Thyroid gland (tissue), 4 donors: ENCODE data around the gene EVI5L. TPM values are rescaled to one million over a fixed set of nuclear protein-coding genes. Genes with fewer than 3 reads are reported as not detected.

Experiments
- DNase-seq, 2 donors: peaks; one replicate each; pipeline ENCODE4 v3.0.0-alpha.2; 2019
- H3K27ac ChIP-seq, 3 donors: fragments of 200-600 bp; sonication (generic); 1 replicate in 2 of 3; 2 replicates in 1 of 3; pipeline ENCODE4 v1.5.1; 2016 to 2019; ENCODE audit warnings: mild to moderate bottlenecking in 1 of 3, moderate library complexity in 1 of 3
- H3K27me3 ChIP-seq: fragments of 200-600 bp; sonication (generic); one replicate; pipeline ENCODE4 v1.5.1; 2019
- H3K36me3 ChIP-seq, 2 donors: fragments of 200-600 bp; sonication (generic); one replicate each; pipeline ENCODE4 v1.5.1; 2016 to 2019
- H3K4me1 ChIP-seq, 2 donors: fragments of 200-600 bp; sonication (generic); one replicate each; pipeline ENCODE4 v1.5.1; 2017 to 2019
- H3K4me3 ChIP-seq, 3 donors: fragments of 200-600 bp; sonication (generic); replicated peaks in 1 of 3; 1 replicate in 2 of 3; 2 replicates in 1 of 3; pipeline ENCODE4 v1.5.1; 2016; ENCODE audit warnings: mild to moderate bottlenecking in 1 of 3
- H3K9me3 ChIP-seq: fragments of 200-600 bp; sonication (generic); one replicate; pipeline ENCODE4 v1.5.1; 2017
- POLR2A ChIP-seq, 2 donors: fragments of 450-650 bp; IDR thresholded peaks; one replicate each; pipeline ENCODE4 v1.6.1; 2017; ENCODE audit warnings: antibody characterized with exemption in 2 of 2, mild to moderate bottlenecking in 2 of 2, moderate library complexity in 1 of 2
- WGBS, 2 donors: methylation state at CpG; one replicate each; pipeline ENCODE4 v1.1.5; 2017; 5-methylcytosine and 5-hydroxymethylcytosine counted together
- intact Hi-C: fragments of 100-400 bp; cut with DNase I; formaldehyde crosslinking; loops from one replicate; pipeline ENCODE4 v1.15.1; 2023
- total RNA-seq, 4 donors: library from RNA; depleted of rRNA; stranded (reverse); fragments of >200 nt; gene quantifications; one replicate each; pipeline ENCODE4 v1.2.3, GENCODE V29; 2016
- TF ChIP-seq, protein P1 (sequence below), 6 experiments: fragments of 200-600 bp in 3 of 6; fragments of 450-650 bp in 3 of 6; sonication (generic) in 3 of 6; IDR thresholded peaks; one replicate each; pipeline ENCODE4 v1.5.1; 2016 to 2019; ENCODE audit warnings: antibody characterized with exemption in 6 of 6, mild to moderate bottlenecking in 2 of 6, inconsistent platforms in 1 of 6, moderate library complexity in 1 of 6

The EVI5L gene
- total RNA-seq, 4 donors from 2014 or later = 9.8 to 29.3 (median 21.8) TPM

DNA sequence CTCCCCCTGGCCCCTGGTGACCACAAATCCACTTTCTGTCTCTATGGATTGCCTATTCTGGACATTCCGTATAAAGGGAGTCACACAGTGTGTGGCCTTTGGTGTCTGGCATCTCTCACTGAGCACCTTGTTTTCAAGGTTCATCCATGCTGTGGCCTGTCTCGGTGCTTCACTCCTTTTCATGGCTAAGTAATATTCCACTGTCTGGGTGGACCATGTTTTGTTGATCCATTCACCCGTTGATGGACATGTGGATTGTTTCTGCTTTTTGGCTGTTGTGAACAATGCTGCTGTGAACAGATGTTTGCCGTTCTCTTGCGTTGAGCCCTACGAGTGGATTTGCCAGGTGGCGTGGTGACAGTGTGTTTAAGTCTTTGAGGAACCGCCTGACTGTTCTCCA lies 10.6 kb downstream of the EVI5L start:
- no peak overlapping the region for H3K27ac ChIP-seq
- WGBS, 2 donors = 89 to 92% methylated on average over 8 of the region's 8 CpGs
- no peaks in the 10 kb centered on the region for H3K27me3 ChIP-seq
- no peaks in the 10 kb centered on the region for H3K36me3 ChIP-seq
- no peaks in the 10 kb centered on the region for H3K4me1 ChIP-seq
- TF ChIP-seq, protein P1, sequence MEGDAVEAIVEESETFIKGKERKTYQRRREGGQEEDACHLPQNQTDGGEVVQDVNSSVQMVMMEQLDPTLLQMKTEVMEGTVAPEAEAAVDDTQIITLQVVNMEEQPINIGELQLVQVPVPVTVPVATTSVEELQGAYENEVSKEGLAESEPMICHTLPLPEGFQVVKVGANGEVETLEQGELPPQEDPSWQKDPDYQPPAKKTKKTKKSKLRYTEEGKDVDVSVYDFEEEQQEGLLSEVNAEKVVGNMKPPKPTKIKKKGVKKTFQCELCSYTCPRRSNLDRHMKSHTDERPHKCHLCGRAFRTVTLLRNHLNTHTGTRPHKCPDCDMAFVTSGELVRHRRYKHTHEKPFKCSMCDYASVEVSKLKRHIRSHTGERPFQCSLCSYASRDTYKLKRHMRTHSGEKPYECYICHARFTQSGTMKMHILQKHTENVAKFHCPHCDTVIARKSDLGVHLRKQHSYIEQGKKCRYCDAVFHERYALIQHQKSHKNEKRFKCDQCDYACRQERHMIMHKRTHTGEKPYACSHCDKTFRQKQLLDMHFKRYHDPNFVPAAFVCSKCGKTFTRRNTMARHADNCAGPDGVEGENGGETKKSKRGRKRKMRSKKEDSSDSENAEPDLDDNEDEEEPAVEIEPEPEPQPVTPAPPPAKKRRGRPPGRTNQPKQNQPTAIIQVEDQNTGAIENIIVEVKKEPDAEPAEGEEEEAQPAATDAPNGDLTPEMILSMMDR (IDR thresholded peaks at IDR 0.05) = no peak
- TF ChIP-seq POLR2A (IDR thresholded peaks at IDR 0.05) = no peak
- no peak overlapping the region for H3K4me3 ChIP-seq
- no peaks in the 10 kb centered on the region for H3K9me3 ChIP-seq
- DNase-seq = no peak
- intact Hi-C loops = no loop called here

DNA sequence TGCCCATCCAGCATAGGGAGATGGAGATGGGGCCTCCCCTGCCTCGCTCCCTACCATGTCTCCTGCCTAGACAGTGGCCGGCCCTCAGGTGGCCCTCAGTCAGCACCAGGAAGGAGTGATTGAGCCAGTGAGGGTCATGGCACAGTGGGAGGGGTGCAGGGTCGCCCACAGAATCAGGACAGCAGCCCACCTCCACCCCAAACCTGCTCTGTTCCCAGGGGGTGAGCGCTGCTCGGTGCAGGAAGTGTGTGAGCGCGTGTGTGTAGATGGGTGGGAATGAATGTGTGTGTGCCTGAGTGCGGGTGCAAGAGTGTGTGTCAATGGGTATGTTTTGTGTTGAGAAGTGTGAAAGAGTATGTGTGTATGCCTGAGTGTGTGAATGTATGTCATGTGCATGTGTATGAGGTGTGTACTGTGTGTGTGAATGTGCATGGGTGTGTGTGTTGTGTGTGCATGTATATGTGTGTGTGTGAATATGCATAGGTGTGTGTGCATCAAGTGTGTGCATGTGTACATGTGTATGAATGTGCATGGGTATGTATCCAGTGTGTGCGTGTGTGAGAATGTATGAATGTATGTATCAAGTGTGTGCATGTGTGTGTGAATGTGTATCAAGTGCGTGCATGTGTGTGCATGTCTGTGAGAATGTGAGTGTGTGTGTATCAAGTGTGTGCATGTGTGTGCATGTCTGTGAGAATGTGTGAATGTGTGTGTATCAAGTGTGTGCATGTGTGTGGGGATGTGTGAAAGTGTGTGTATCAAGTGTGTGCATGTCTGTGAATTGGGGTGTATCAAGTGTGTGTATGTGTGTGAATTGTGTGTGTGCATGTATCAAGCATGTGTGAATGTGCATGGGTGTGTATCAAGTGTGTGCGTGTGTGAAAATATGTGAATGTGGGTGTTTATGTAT lies 12.0 kb downstream of the EVI5L start:
- intact Hi-C loops = no loop called here
- H3K27ac ChIP-seq = no peak overlapping the region
- H3K4me3 ChIP-seq = no peak overlapping the region
- 87 to 88% methylated on average over 11 of the region's 11 CpGs for WGBS, 2 donors
- H3K4me1 ChIP-seq = no peaks in the 10 kb centered on the region
- no peaks in the 10 kb centered on the region for H3K27me3 ChIP-seq
- H3K36me3 ChIP-seq = no peaks in the 10 kb centered on the region
- no peak for DNase-seq
- no peak for TF ChIP-seq POLR2A (IDR thresholded peaks at IDR 0.05)
- TF ChIP-seq, protein P1 (IDR thresholded peaks at IDR 0.05) = no peak
- H3K9me3 ChIP-seq = no peaks in the 10 kb centered on the region

DNA sequence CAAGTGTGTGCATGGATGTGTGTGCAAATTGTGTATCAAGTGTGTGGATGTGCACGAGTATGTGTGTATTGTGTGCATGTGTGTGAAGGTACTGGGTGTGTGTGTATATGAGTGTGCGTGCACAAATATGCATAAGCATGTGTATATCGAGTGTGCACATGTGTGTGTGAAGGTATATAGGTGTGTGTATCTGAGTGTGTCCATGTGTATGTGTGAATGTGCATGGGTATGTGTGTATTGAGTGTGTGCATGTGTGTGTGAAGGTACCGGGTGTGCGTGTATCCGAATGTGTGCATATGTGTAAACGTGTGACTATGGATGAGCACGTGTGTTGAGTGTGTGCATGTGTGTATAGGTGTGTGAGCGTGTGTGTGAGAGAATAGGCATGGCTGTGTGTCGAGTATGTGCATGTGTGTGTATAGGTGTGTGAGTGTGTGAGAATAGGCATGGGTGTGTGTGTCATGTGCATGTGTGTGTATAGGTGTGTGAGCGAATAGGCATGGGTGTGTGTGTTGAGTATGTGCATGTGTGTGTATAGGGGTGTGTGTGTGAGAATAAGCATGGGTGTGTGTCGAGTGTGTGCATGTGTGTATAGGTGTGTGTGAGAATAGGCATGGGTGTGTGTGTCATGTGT lies 12.8 kb downstream of the EVI5L start:
- no peak overlapping the region for H3K27ac ChIP-seq
- no peaks in the 10 kb centered on the region for H3K9me3 ChIP-seq
- intact Hi-C loops = no loop called here
- WGBS, 2 donors = 94 to 96% methylated on average over 12 of the region's 12 CpGs
- TF ChIP-seq POLR2A (IDR thresholded peaks at IDR 0.05) = no peak
- TF ChIP-seq, protein P1 (IDR thresholded peaks at IDR 0.05) = no peak
- no peak for DNase-seq
- H3K27me3 ChIP-seq = no peaks in the 10 kb centered on the region
- H3K4me3 ChIP-seq = no peak overlapping the region
- no peaks in the 10 kb centered on the region for H3K4me1 ChIP-seq
- H3K36me3 ChIP-seq = no peaks in the 10 kb centered on the region

DNA sequence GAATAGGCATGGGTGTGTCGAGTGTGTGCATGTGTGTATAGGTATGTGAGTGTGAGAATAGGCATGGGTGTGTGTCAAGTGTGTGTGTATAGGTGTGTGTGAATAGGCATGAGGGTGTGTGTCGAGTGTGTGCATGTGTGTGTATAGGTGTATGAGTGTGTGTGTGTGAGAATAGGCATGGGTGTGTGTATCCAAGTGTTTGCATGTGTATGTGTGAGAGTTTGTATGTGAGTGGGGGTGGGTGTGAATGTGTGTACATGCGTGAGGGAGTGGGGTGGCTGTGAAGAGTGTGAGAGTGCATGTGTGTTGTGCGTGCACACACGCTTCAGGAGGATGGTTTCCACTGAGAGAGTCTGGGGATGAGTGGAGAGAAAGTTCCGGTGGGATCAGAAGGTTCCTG lies 13.5 kb downstream of the EVI5L start:
- WGBS, 2 donors = 90% methylated on average over 6 of the region's 6 CpGs
- Histone ChIP-seq H3K27ac (no peak overlapping the region), H3K4me3 (no peak overlapping the region), H3K27me3 (no peaks in the 10 kb centered on the region), H3K36me3 (no peaks in the 10 kb centered on the region), H3K4me1 (no peaks in the 10 kb centered on the region), H3K9me3 (no peaks in the 10 kb centered on the region)
- DNase-seq = no peak
- TF ChIP-seq, protein P1 (IDR thresholded peaks at IDR 0.05) = no peak
- no peak for TF ChIP-seq POLR2A (IDR thresholded peaks at IDR 0.05)
- intact Hi-C loops = no loop called here

DNA sequence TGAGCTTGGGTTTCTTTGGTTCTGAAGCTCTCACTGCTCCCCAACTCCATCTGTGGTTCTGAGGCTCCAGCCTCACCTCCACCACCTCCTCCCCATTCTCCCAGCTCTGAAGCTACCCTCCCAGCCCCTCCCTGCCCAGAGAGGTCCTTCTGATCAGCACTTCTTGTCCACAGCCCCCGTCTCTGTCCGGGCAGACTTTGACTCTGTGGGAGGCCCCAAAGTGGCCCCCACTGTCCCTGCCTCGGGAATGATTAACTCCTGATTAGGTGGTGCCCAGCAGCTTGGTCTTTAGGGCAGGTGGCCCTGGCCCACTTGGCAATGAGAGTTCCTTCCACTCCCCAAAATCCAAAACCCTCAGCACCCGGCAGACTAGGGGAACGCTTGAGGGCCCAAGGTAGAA lies 14.4 kb downstream of the EVI5L start:
- no peak for DNase-seq
- Histone ChIP-seq H3K9me3 (no peaks in the 10 kb centered on the region), H3K36me3 (no peaks in the 10 kb centered on the region), H3K27me3 (no peaks in the 10 kb centered on the region), H3K27ac (no peak overlapping the region), H3K4me3 (no peak overlapping the region), H3K4me1 (no peaks in the 10 kb centered on the region)
- intact Hi-C loops = no loop called here
- WGBS, 2 donors = 92 to 96% methylated on average over 4 to 5 of the region's 5 CpGs
- no peak for TF ChIP-seq POLR2A (IDR thresholded peaks at IDR 0.05)
- TF ChIP-seq, protein P1 (IDR thresholded peaks at IDR 0.05) = no peak
